GM21737 (cell line): ENCODE data around the gene CNGB1.

Source experiments
- ATAC-seq: cut with Tn5 transposase; IDR thresholded peaks from one replicate; pipeline ENCODE4 v1.9.1; 2021; ENCODE audit warnings: mild to moderate bottlenecking, moderate library complexity; ENCODE audit not compliant: unreplicated experiment

Gene CNGB1

GRCh38 chr16:57834936-57835335 is 136.0 kb downstream of the CNGB1 start:
- ATAC-seq = no peak
